Measurements from ENCODE around the gene HDDC3. TPM values are rescaled to one million over a fixed set of nuclear protein-coding genes. Genes with fewer than 3 reads are reported as not detected.

The HDDC3 gene
- total RNA-seq, 2 donors from 2014 or later: 17.3 to 17.5 TPM

- DNase-seq (peak; percentile 62 to 73), ATAC-seq (peak; percentile 20)
- intact Hi-C loops (cut with DNase I, micrococcal nuclease): loop anchor here in 1 of 2 donors (10.0 kb wide), 1 partner anchor 309 kb away; no protein-coding TSS in a partner anchor
Observed at GRCh38 chr15:90955624-90956273, 23.4 kb upstream of the HDDC3 start.

- DNase-seq: peak; percentile 95 to 97
- ATAC-seq: peak; percentile 86
- intact Hi-C loops (cut with DNase I, micrococcal nuclease): loop anchor here in 1 of 2 donors (10.0 kb wide), 1 partner anchor 310 kb away; no protein-coding TSS in a partner anchor
Observed at GRCh38 chr15:90954712-90955623, 22.6 kb upstream of the HDDC3 start, which contains the start of gene RCCD1. Gene RCCD1, plus strand, starts transcription at chr15:90954884. Its CDS starts 1,851 bp downstream, at chr15:90956735.

GRCh38 chr15:90953947-90954711 lies 21.8 kb upstream of the HDDC3 start:
- ATAC-seq (no peak), DNase-seq (no peak)
- intact Hi-C loops (cut with DNase I, micrococcal nuclease): loop anchor here in 1 of 2 donors (10.0 kb wide), 1 partner anchor 311 kb away; no protein-coding TSS in a partner anchor

GRCh38 chr15:90952901-90953677 lies 20.7 kb upstream of the HDDC3 start:
- intact Hi-C loops (cut with DNase I, micrococcal nuclease): loop anchor here in 1 of 2 donors (10.0 kb wide), 1 partner anchor 312 kb away; no protein-coding TSS in a partner anchor
- ATAC-seq (no peak), DNase-seq (no peak)

- ATAC-seq: no peak
- intact Hi-C loops (cut with DNase I, micrococcal nuclease): loop anchor here in 1 of 2 donors (10.0 kb wide), 1 partner anchor 314 kb away; no protein-coding TSS in a partner anchor
- DNase-seq: no peak
Observed at GRCh38 chr15:90950676-90951075, 18.3 kb upstream of the HDDC3 start.

GRCh38 chr15:90949979-90950675 lies 17.8 kb upstream of the HDDC3 start:
- DNase-seq (no peak), ATAC-seq (no peak)
- intact Hi-C loops (cut with DNase I, micrococcal nuclease): loop anchor here in 1 of 2 donors (10.0 kb wide), 1 partner anchor 315 kb away; no protein-coding TSS in a partner anchor

GRCh38 chr15:90948506-90948905 lies 16.2 kb upstream of the HDDC3 start:
- ATAC-seq (no peak), DNase-seq (no peak)
- intact Hi-C loops (cut with DNase I, micrococcal nuclease): no loop called here

- ATAC-seq (no peak), DNase-seq (no peak)
- intact Hi-C loops (cut with DNase I, micrococcal nuclease): no loop called here
Observed at GRCh38 chr15:90947577-90948357, 15.4 kb upstream of the HDDC3 start.

GRCh38 chr15:90946941-90947576 lies 14.7 kb upstream of the HDDC3 start:
- intact Hi-C loops (cut with DNase I, micrococcal nuclease): no loop called here
- no peak for DNase-seq
- ATAC-seq: no peak

- DNase-seq (no peak), ATAC-seq (no peak)
- intact Hi-C loops (cut with DNase I, micrococcal nuclease): no loop called here
Observed at GRCh38 chr15:90946538-90946937, 14.2 kb upstream of the HDDC3 start.

GRCh38 chr15:90945091-90945490 lies 12.7 kb upstream of the HDDC3 start:
- DNase-seq: no peak
- no peak for ATAC-seq
- intact Hi-C loops (cut with DNase I, micrococcal nuclease): no loop called here

GRCh38 chr15:90942354-90943120 lies 10.2 kb upstream of the HDDC3 start:
- ATAC-seq: no peak
- no peak for DNase-seq
- intact Hi-C loops (cut with DNase I, micrococcal nuclease): no loop called here

- DNase-seq: no peak
- intact Hi-C loops (cut with DNase I, micrococcal nuclease): no loop called here
- ATAC-seq: no peak
Observed at GRCh38 chr15:90941038-90941437, 8.7 kb upstream of the HDDC3 start.

GRCh38 chr15:90939756-90940155 lies 7.4 kb upstream of the HDDC3 start:
- ATAC-seq (no peak), DNase-seq (no peak)
- intact Hi-C loops (cut with DNase I, micrococcal nuclease): no loop called here

GRCh38 chr15:90938261-90938660 lies 5.9 kb upstream of the HDDC3 start:
- DNase-seq: no peak
- ATAC-seq: no peak
- intact Hi-C loops (cut with DNase I, micrococcal nuclease): no loop called here

GRCh38 chr15:90936823-90937222 lies 4.5 kb upstream of the HDDC3 start:
- intact Hi-C loops (cut with DNase I, micrococcal nuclease): no loop called here
- DNase-seq: no peak
- no peak for ATAC-seq

Data from left colon (tissue), 2 donors.